HepG2 (cell line): ENCODE measurements around the gene AXIN1. TPM values are rescaled to one million over a fixed set of nuclear protein-coding genes. Genes with fewer than 3 reads are reported as not detected.

Experiments used
- ATAC-seq: fragments of 200-7000 bp; cut with Tn5 transposase; 3 replicates; pipeline ENCODE4 v1.9.1; 2020; ENCODE audit warnings: mild to moderate bottlenecking, moderate library complexity
- BruUV-seq: library from RNA; stranded (reverse); fragments of 400-500 nt; replicated peaks from 2 replicates; lab custom pipeline; 2021; lab: Mats Ljungman, UMichigan
- CTCF ChIA-PET: fragments of 300-600 bp; formaldehyde crosslinking; extraction: SDS; loops from one replicate; lab custom pipeline; 2021; ENCODE audit warnings: low total read pairs, inconsistent platforms, low intra/inter-chr PET ratio; lab: Yijun Ruan, JAX
- POLR2A ChIA-PET: fragments of 350-600 bp; sonication (Branson Sonifier 250); formaldehyde crosslinking; loops from one replicate; lab custom pipeline; 2020; ENCODE audit warnings: antibody characterized with exemption, inconsistent platforms; lab: Yijun Ruan, JAX
- DNase-seq: peaks from one replicate; pipeline ENCODE4 v3.0.0-alpha.2; 2015; ENCODE audit warnings: low spot score
- FAIRE-seq: peaks from 3 replicates; lab custom pipeline; 2011; peaks lifted over from hg19 to GRCh38; lab: Jason Lieb, UNC
- H2AFZ ChIP-seq: one replicate; pipeline ENCODE4 v1.6.1; 2011; ENCODE audit warnings: low read length, inconsistent platforms
- H3K27ac ChIP-seq: fragments of 300-600 bp; 3 replicates; pipeline ENCODE4 v1.8.0; 2011; ENCODE audit warnings: mixed run types, mild to moderate bottlenecking, mixed read lengths, low read length, inconsistent platforms; ENCODE audit not compliant: insufficient read depth; ENCODE audit errors: extremely low read length
- H3K27me3 ChIP-seq, 2 experiments: fragments of 200-600 bp in 1 of 2; 2 replicates in 1 of 2; 3 replicates in 1 of 2; pipeline versions ENCODE4 v1.6.0 to v1.8.0; 2011; ENCODE audit warnings: low read length in 2 of 2, mild to moderate bottlenecking in 2 of 2, moderate library complexity in 2 of 2, inconsistent platforms in 1 of 2; ENCODE audit not compliant: insufficient read depth in 2 of 2, control insufficient read depth in 1 of 2
- H3K36me3 ChIP-seq, 2 experiments: fragments of 200-600 bp in 1 of 2; replicated peaks in 1 of 2; 2 replicates in 1 of 2; 3 replicates in 1 of 2; pipeline versions ENCODE4 v1.5.1 to v1.8.0; 2011; ENCODE audit warnings: low read length in 2 of 2, inconsistent platforms in 1 of 2; ENCODE audit not compliant: insufficient read depth in 2 of 2, control insufficient read depth in 1 of 2
- H3K4me1 ChIP-seq: 2 replicates; pipeline ENCODE4 v1.5.1; 2012; ENCODE audit warnings: low read length, inconsistent platforms; ENCODE audit not compliant: insufficient read depth
- H3K4me2 ChIP-seq: 2 replicates; pipeline ENCODE4 v1.6.0; 2011; ENCODE audit warnings: low read depth, low read length, inconsistent platforms
- H3K4me3 ChIP-seq, 3 experiments: fragments of 200-600 bp in 1 of 3; sonication (generic), shearing (Covaris generic) in 1 of 3; replicated peaks in 1 of 3; 2 replicates each; pipeline ENCODE4 v1.5.1; 2011 to 2016; ENCODE audit warnings: low read length in 3 of 3, inconsistent platforms in 2 of 3, low read depth in 2 of 3, mild to moderate bottlenecking in 2 of 3, control low read depth in 1 of 3, mixed read lengths in 1 of 3; ENCODE audit not compliant: insufficient read depth in 1 of 3
- H3K79me2 ChIP-seq: one replicate; pipeline ENCODE4 v1.6.1; 2011; ENCODE audit warnings: low read length, inconsistent platforms; ENCODE audit not compliant: insufficient read depth
- H3K9ac ChIP-seq: 2 replicates; pipeline ENCODE4 v1.6.0; 2011; ENCODE audit warnings: mild to moderate bottlenecking, low read depth, low read length, inconsistent platforms; ENCODE audit not compliant: insufficient read depth
- H3K9me3 ChIP-seq: 2 replicates; pipeline ENCODE4 v1.5.1; 2012; ENCODE audit warnings: mild to moderate bottlenecking, low read length
- H4K20me1 ChIP-seq: 2 replicates; pipeline ENCODE4 v1.6.0; 2011; ENCODE audit warnings: inconsistent platforms, mild to moderate bottlenecking, low read length, moderate library complexity; ENCODE audit not compliant: insufficient read depth
- CSRNP2 ChIP-seq: sonication (generic); formaldehyde crosslinking; conservative IDR thresholded peaks from 2 replicates; pipeline ENCODE4 v1.8.0; 2022; ENCODE audit warnings: low read depth, missing genetic modification reagents
- ETV5 ChIP-seq: IDR thresholded peaks from 2 replicates; pipeline ENCODE4 v1.6.1; 2018; ENCODE audit warnings: missing biosample characterization, missing genetic modification reagents, inconsistent platforms, borderline replicate concordance
- HINFP ChIP-seq: sonication (generic); formaldehyde crosslinking; IDR thresholded peaks from 2 replicates; pipeline ENCODE4 v1.4.0; 2020; ENCODE audit warnings: low read depth, mild to moderate bottlenecking, missing genetic modification reagents
- RARA ChIP-seq: IDR thresholded peaks from 2 replicates; pipeline ENCODE4 v1.6.1; 2016; ENCODE audit warnings: missing genetic modification reagents, missing compliant biosample characterization
- RFX1 ChIP-seq: fragments of 450-650 bp; IDR thresholded peaks from 2 replicates; pipeline ENCODE4 v1.6.1; 2017
- RFX5 ChIP-seq: IDR thresholded peaks from 2 replicates; pipeline ENCODE4 v1.6.1; 2011; ENCODE audit warnings: low read depth, low read length, improper control_type of control experiment
- SMAD1 ChIP-seq: sonication (generic); formaldehyde crosslinking; IDR thresholded peaks from 2 replicates; pipeline ENCODE4 v1.4.0; 2020; ENCODE audit warnings: missing genetic modification reagents, low read depth, mild to moderate bottlenecking, borderline replicate concordance
- TARDBP ChIP-seq: sonication (generic); formaldehyde crosslinking; IDR thresholded peaks from 2 replicates; pipeline ENCODE4 v1.8.0; 2022; ENCODE audit warnings: mild to moderate bottlenecking, missing genetic modification reagents
- TCF12 ChIP-seq, 2 experiments: fragments of 450-650 bp in 1 of 2; sonication (generic) in 1 of 2; formaldehyde crosslinking in 1 of 2; IDR thresholded peaks; 2 replicates each; pipeline versions ENCODE4 v1.6.1 to v1.8.0; 2017 to 2022; ENCODE audit warnings: antibody characterized with exemption in 1 of 2, mild to moderate bottlenecking in 1 of 2, missing genetic modification reagents in 1 of 2, moderate library complexity in 1 of 2
- ZNF451 ChIP-seq: sonication (generic); formaldehyde crosslinking; IDR thresholded peaks from 2 replicates; pipeline ENCODE4 v1.5.0; 2020; ENCODE audit warnings: mild to moderate bottlenecking, missing genetic modification reagents
- ZNF775 ChIP-seq: sonication (generic); formaldehyde crosslinking; IDR thresholded peaks from 2 replicates; pipeline ENCODE4 v1.4.0; 2020; ENCODE audit warnings: missing genetic modification reagents, mild to moderate bottlenecking, moderate library complexity, borderline replicate concordance
- WGBS: methylation state at CpG from one replicate; pipeline ENCODE4 v1.1.6; 2017; ENCODE audit warnings: low lambda C conversion rate; 5-methylcytosine and 5-hydroxymethylcytosine counted together
- in situ Hi-C: cut with HindIII; loops from 2 replicates; pipeline ENCODE4 v1.10.0; 2017; ENCODE audit warnings: low pct_unique_long_range_greater_than_20kb; ENCODE audit not compliant: extremely low pct_ligation_motif_present
- intact Hi-C: fragments of 100-400 bp; cut with micrococcal nuclease; formaldehyde crosslinking; loops from one replicate; pipeline ENCODE4 v1.10.0; 2022; ENCODE audit not compliant: unreplicated experiment
- polyA plus RNA-seq, 8 experiments: library from polyadenylated mRNA; depleted of rRNA in 3 of 8; stranded (reverse) in 7 of 8; unstranded in 1 of 8; fragments of >200 nt; fragmentation: Illumina TruSeq in 4 of 8; extraction: Trizol in 4 of 8; gene quantifications; 2 replicates each; pipeline versions ENCODE4 v1.2.1 to v1.2.3, GENCODE V29; 2011 to 2016; ENCODE audit warnings: low read depth in 4 of 8, missing spikeins in 1 of 8, mixed read lengths in 1 of 8; ENCODE audit not compliant: insufficient read depth in 1 of 8
- total RNA-seq, 5 experiments: library from RNA; depleted of rRNA; stranded (reverse); fragments of >200 nt; fragmentation: Illumina TruSeq; extraction: Trizol; gene quantifications; 2 replicates each; pipeline ENCODE4 v1.2.3, GENCODE V29; 2016; ENCODE audit warnings: low read depth in 1 of 5
- TF ChIP-seq, protein P1 (sequence below): sonication (generic); formaldehyde crosslinking; IDR thresholded peaks from 2 replicates; pipeline ENCODE4 v1.4.0; 2020; ENCODE audit warnings: missing genetic modification reagents, borderline replicate concordance
- TF ChIP-seq, protein P2 (sequence below): sonication (generic); formaldehyde crosslinking; IDR thresholded peaks from 2 replicates; pipeline ENCODE4 v1.5.0; 2020; ENCODE audit warnings: mild to moderate bottlenecking, low read depth, missing genetic modification reagents, borderline replicate concordance

The AXIN1 gene
- total and polyA plus RNA-seq, 2 of the 13 experiments (the other 11 are each of a cell fraction or from before 2014, with no cell fraction given) = 24.0 to 26.0 TPM

DNA sequence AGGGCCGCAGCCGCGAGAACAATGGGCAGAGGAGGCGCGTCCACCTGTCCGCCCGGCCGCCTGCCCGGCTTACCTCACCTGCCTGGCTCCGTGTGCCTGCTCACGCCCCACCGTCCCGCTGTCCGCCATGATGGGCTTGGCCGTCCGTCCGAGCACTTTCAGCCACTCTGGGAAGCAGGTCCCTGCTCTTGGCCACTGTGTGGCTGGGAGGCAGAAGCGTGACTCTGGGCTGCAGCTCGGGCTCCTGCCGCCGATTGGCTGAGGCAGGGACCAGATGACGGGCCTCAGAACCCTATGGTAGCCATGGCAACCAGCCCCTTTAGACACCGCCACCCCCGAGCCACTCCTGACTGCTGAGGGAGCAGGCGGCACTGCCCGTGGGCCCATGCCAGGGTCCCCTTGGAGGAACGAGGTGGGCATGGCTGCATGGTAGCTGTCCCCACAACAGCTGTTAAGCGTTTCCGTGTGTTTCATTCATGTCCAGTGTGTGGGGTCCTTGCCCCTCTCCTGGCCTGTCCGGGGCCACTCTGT lies 8.9 kb upstream of the AXIN1 start (continued):
- TF ChIP-seq RFX1 (peak; percentile 52; the same call in 1 of the 2 replicates), HINFP (CRISPR knock-in tag) (no peak)

GRCh38 chr16:360698-361336 lies 8.3 kb upstream of the AXIN1 start:
- peak overlapping the region; percentile 59 for H3K4me2 ChIP-seq
- CTCF ChIA-PET = no interaction called here
- TF ChIP-seq CSRNP2 (CRISPR knock-in tag) = no peak
- TF ChIP-seq RARA = no peak
- no peak for TF ChIP-seq ZNF451 (CRISPR knock-in tag)
- TF ChIP-seq TCF12 (IDR thresholded peaks at IDR 0.05) = no peak
- 0 out of 2 replicates have a peak, but pooled peaks have one; percentile 6 for TF ChIP-seq TCF12 (CRISPR knock-in tag; IDR thresholded peaks at IDR 0.05)
- no peak for TF ChIP-seq RFX5
- TF ChIP-seq ETV5 (CRISPR knock-in tag) = no peak
- peak; percentile 17; the same call in 1 of the 2 replicates for TF ChIP-seq TARDBP
- TF ChIP-seq, protein P1, sequence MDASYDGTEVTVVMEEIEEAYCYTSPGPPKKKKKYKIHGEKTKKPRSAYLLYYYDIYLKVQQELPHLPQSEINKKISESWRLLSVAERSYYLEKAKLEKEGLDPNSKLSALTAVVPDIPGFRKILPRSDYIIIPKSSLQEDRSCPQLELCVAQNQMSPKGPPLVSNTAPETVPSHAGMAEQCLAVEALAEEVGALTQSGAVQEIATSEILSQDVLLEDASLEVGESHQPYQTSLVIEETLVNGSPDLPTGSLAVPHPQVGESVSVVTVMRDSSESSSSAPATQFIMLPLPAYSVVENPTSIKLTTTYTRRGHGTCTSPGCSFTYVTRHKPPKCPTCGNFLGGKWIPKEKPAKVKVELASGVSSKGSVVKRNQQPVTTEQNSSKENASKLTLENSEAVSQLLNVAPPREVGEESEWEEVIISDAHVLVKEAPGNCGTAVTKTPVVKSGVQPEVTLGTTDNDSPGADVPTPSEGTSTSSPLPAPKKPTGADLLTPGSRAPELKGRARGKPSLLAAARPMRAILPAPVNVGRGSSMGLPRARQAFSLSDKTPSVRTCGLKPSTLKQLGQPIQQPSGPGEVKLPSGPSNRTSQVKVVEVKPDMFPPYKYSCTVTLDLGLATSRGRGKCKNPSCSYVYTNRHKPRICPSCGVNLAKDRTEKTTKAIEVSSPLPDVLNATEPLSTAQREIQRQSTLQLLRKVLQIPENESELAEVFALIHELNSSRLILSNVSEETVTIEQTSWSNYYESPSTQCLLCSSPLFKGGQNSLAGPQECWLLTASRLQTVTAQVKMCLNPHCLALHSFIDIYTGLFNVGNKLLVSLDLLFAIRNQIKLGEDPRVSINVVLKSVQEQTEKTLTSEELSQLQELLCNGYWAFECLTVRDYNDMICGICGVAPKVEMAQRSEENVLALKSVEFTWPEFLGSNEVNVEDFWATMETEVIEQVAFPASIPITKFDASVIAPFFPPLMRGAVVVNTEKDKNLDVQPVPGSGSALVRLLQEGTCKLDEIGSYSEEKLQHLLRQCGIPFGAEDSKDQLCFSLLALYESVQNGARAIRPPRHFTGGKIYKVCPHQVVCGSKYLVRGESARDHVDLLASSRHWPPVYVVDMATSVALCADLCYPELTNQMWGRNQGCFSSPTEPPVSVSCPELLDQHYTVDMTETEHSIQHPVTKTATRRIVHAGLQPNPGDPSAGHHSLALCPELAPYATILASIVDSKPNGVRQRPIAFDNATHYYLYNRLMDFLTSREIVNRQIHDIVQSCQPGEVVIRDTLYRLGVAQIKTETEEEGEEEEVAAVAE (CRISPR knock-in tag) = no peak
- TF ChIP-seq ZNF775 (CRISPR knock-in tag) = no peak
- TF ChIP-seq SMAD1 (CRISPR knock-in tag) = 0 out of 2 replicates have a peak, but pooled peaks have one; percentile 3
- TF ChIP-seq, protein P2, sequence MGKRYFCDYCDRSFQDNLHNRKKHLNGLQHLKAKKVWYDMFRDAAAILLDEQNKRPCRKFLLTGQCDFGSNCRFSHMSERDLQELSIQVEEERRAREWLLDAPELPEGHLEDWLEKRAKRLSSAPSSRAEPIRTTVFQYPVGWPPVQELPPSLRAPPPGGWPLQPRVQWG (CRISPR knock-in tag) = no peak

More at GRCh38 chr16:360698-361336, 8.3 kb upstream of the AXIN1 start:
- intact Hi-C loops (loop anchor here (5.0 kb wide), 2 partner anchors 134 to 244 kb away; partner anchors contain the start of gene LUC7L), in situ Hi-C loops (loop anchor here (5.0 kb wide), 1 partner anchor 89 kb away; no protein-coding TSS in a partner anchor)
- Histone ChIP-seq H3K4me3 (peak overlapping the region in 2 of 3 experiments; percentile 12 to 23; a peak in 2 of 6 replicates), H3K79me2 (no peaks in the 10 kb centered on the region), H3K9ac (peak overlapping the region; percentile 34), H3K4me1 (peaks cover 89% of the 10 kb centered on the region), H2AFZ (no peak overlapping the region), H4K20me1 (no peaks in the 10 kb centered on the region), H3K9me3 (no peaks in the 10 kb centered on the region), H3K36me3 (no peaks in the 10 kb centered on the region), H3K27ac (peak overlapping the region; percentile 62), H3K27me3 (peaks cover 1 to 13% of the 10 kb centered on the region in 2 experiments; a peak in 4 of 5 replicates)
- FAIRE-seq (no peak), ATAC-seq (no peak), DNase-seq (no peak)
- BruUV-seq = no TSS peak
- WGBS = 87% methylated on average over 38 of the region's 47 CpGs
- POLR2A ChIA-PET = interaction anchor here (0.7 to 2.7 kb wide), 2 partner anchors 8 to 264 kb away, joined by 4 to 15 read pairs; partner anchors contain the start of gene AXIN1
